A549 treated with GW870086 at 1 μM for 4 hours (cell line): ENCODE results near the gene C6orf62. TPM values are rescaled to one million over a fixed set of nuclear protein-coding genes. Genes with fewer than 3 reads are reported as not detected.

Source experiments
- total RNA-seq: library from RNA; stranded (reverse); fragments of 200-300 nt; extraction: Qiagen RNA extraction; gene quantifications from 5 replicates; pipeline ENCODE4 v1.2.3, GENCODE V29; 2022; ENCODE audit warnings: low read depth

C6orf62 gene
- 46.3 to 55.1 TPM (median 49.7 TPM) in 5 replicates for total RNA-seq

GRCh38 chr6:24719125-24719971 is at the start of gene C6orf62:
Gene C6orf62 (minus strand): TSS chr6:24719154. CDS start chr6:24718668, 486 bp downstream.

GRCh38 chr6:24666641-24667377 is 52.1 kb downstream of the C6orf62 start, which contains the start of the genes ACOT13 and TDP2:
Gene ACOT13 (plus strand): TSS chr6:24667077. CDS start chr6:24667264, 187 bp downstream.
Gene TDP2 (minus strand): TSS chr6:24666899. CDS start chr6:24666862, 37 bp downstream.

Other genes starting within 250 kb of the C6orf62 start
- gene GPLD1, start 229.6 kb downstream of the C6orf62 start, total RNA-seq, result 0.88 to 1.1 TPM (median 1.1 TPM) in 5 replicates
- 6.0 to 8.1 TPM (median 6.7 TPM) in 5 replicates for gene ALDH5A1, start 224.2 kb downstream of the C6orf62 start, total RNA-seq
- 1.9 to 2.6 TPM (median 2.2 TPM) in 5 replicates for gene KIAA0319, start 73.0 kb downstream of the C6orf62 start, total RNA-seq
- 29.0 to 33.5 TPM (median 30.4 TPM) in 5 replicates for gene TDP2, start 52.3 kb downstream of the C6orf62 start, total RNA-seq
- gene ACOT13, start 52.1 kb downstream of the C6orf62 start, total RNA-seq, result 15.5 to 29.3 TPM (median 27.7 TPM) in 5 replicates
- 49.9 to 56.9 TPM (median 53.7 TPM) in 5 replicates for gene GMNN, start 55.8 kb upstream of the C6orf62 start, total RNA-seq
- not detected in 5 replicates for gene ARMH2, start 79.8 kb upstream of the C6orf62 start, total RNA-seq
- gene RIPOR2, start 216.8 kb upstream of the C6orf62 start, total RNA-seq, result 0.13 to 0.18 TPM (median 0.15 TPM) in 4 of 5 replicates, not detected in the other